Measurements from ENCODE around the gene PLA2G4A.
A peak's percentile ranks its signal among the peaks of the same experiment; 100 is the strongest.
"Not testable (repeated sequence)": the region's sequence is repeated elsewhere in the genome, so short reads cannot be mapped to it uniquely, and the experiment has no call there.

DNA sequence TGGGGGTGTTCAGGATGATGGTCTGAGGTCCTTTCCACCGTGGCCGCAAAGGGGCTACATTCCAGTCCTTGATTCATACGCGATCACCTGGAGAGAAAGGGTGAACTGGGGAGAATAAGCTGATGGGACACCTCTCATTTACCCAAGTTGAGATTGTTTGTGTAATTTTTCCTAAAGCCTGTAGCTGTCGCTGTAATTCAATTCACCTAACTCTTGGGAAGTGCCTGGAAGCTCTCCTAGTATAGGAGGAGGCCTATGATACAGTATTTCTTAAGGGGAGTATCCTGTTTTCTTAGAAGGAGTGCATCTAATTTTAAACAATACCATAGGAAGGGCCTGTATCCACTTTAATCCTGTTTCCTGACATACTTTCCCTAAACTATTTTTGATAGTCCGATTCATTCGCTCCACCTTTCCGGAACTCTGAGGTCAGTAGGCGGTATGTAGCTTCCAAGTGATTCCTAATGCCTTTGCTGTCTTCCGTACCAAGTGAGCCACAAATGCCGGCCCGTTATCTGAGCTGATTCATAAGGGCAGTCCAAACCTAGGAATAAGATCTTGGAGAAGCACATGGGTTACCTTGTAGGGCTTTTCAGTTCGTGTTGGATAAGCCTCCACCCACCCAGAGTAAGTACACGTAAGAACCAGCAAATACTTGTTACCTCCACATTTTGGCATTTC is 88.5 kb downstream of the PLA2G4A start:
- TF ChIP-seq CTCF (IDR thresholded peaks at IDR 0.05): peak in 1 of 3 experiments; percentile 20
- TF ChIP-seq POLR2A (IDR thresholded peaks at IDR 0.05; ENCODE audit: low read depth); EP300 (IDR thresholded peaks at IDR 0.05): not testable (repeated sequence)
